GM12878 (cell line): ENCODE results near the gene PTAFR. TPM values are rescaled to one million over a fixed set of nuclear protein-coding genes. Genes with fewer than 3 reads are reported as not detected.
A peak's percentile ranks its signal among the peaks of the same experiment; 100 is the strongest.

Experiments
- ASH2L ChIP-seq: fragments of 300-600, 200-600 bp; sonication (generic); IDR thresholded peaks from 2 replicates; pipeline ENCODE4 v1.6.1; 2017; ENCODE audit warnings: low read depth, mild to moderate bottlenecking, borderline replicate concordance
- ATF7 ChIP-seq: fragments of 450-650 bp; IDR thresholded peaks from 2 replicates; pipeline ENCODE4 v1.6.1; 2016; ENCODE audit warnings: low read depth, mild to moderate bottlenecking
- CHD1 ChIP-seq: IDR thresholded peaks from 2 replicates; pipeline ENCODE4 v1.6.1; 2012; ENCODE audit warnings: low read depth, low read length, improper control_type of control experiment
- CHD2 ChIP-seq: IDR thresholded peaks from 2 replicates; pipeline ENCODE4 v1.6.1; 2011; ENCODE audit warnings: low read depth, low read length, improper control_type of control experiment, borderline replicate concordance
- CUX1 ChIP-seq: IDR thresholded peaks from 2 replicates; pipeline ENCODE4 v1.6.1; 2012; ENCODE audit warnings: improper control_type of control experiment, low read depth, low read length; ENCODE audit not compliant: insufficient replicate concordance
- DPF2 ChIP-seq: fragments of 450-650 bp; IDR thresholded peaks from 2 replicates; pipeline ENCODE4 v1.6.1; 2017; ENCODE audit warnings: mild to moderate bottlenecking
- EGR1 ChIP-seq, 2 experiments: IDR thresholded peaks; 1 replicate in 1 of 2; 2 replicates in 1 of 2; pipeline ENCODE4 v1.6.1; 2011 to 2012; ENCODE audit warnings: low read depth in 2 of 2, low read length in 2 of 2, borderline replicate concordance in 1 of 2, mild to moderate bottlenecking in 1 of 2, moderate library complexity in 1 of 2
- IRF3 ChIP-seq: fragments of 450-650 bp; IDR thresholded peaks from 2 replicates; pipeline ENCODE4 v1.6.1; 2014; ENCODE audit warnings: mild to moderate bottlenecking
- KLF5 ChIP-seq: fragments of 450-650 bp; IDR thresholded peaks from 2 replicates; pipeline ENCODE4 v1.6.1; 2014; ENCODE audit warnings: mild to moderate bottlenecking; ENCODE audit not compliant: partially characterized antibody
- MXI1 ChIP-seq: fragments of 150-350 bp; IDR thresholded peaks from 2 replicates; pipeline ENCODE4 v1.6.1; 2011; ENCODE audit warnings: low read depth, mild to moderate bottlenecking, inconsistent platforms, low read length, improper control_type of control experiment
- MYB ChIP-seq: fragments of 150-350 bp; IDR thresholded peaks from 2 replicates; pipeline ENCODE4 v1.6.1; 2014; ENCODE audit warnings: mild to moderate bottlenecking, low read depth, low read length, borderline replicate concordance
- NR2C1 ChIP-seq: fragments of 450-650 bp; IDR thresholded peaks from 2 replicates; pipeline ENCODE4 v1.6.1; 2017; ENCODE audit warnings: antibody characterized with exemption, mild to moderate bottlenecking, moderate library complexity
- NR2F1 ChIP-seq: fragments of 450-650 bp; conservative IDR thresholded peaks from 2 replicates; pipeline ENCODE4 v1.6.1; 2017; ENCODE audit warnings: mild to moderate bottlenecking
- SPI1 ChIP-seq: IDR thresholded peaks from 2 replicates; pipeline ENCODE4 v1.6.1; 2011; ENCODE audit warnings: low read depth, mild to moderate bottlenecking, low read length, moderate library complexity, borderline replicate concordance; ENCODE audit not compliant: insufficient read depth
- SREBF1 ChIP-seq: IDR thresholded peaks from 2 replicates; pipeline ENCODE4 v1.6.1; 2012; ENCODE audit warnings: mild to moderate bottlenecking, low read length
- SUPT20H ChIP-seq: IDR thresholded peaks from 2 replicates; pipeline ENCODE4 v1.6.1; 2011; ENCODE audit warnings: low read depth, mild to moderate bottlenecking, low read length, moderate library complexity, borderline replicate concordance; ENCODE audit not compliant: control insufficient read depth
- YY1 ChIP-seq: IDR thresholded peaks from 2 replicates; pipeline ENCODE4 v1.6.1; 2011; ENCODE audit warnings: low read depth, mild to moderate bottlenecking, low read length
- ZBED1 ChIP-seq: IDR thresholded peaks from 2 replicates; pipeline ENCODE4 v1.6.1; 2016; ENCODE audit warnings: borderline replicate concordance
- ZBTB11 ChIP-seq: fragments of 450-650 bp; formaldehyde crosslinking; IDR thresholded peaks from 2 replicates; pipeline ENCODE4 v1.5.0; 2022; ENCODE audit warnings: mild to moderate bottlenecking, missing genetic modification characterization
- ZNF207 ChIP-seq: fragments of 450-650 bp; IDR thresholded peaks from 2 replicates; pipeline ENCODE4 v1.6.1; 2014; ENCODE audit warnings: antibody characterized with exemption, mild to moderate bottlenecking, borderline replicate concordance
- polyA plus RNA-seq, 11 experiments: library from polyadenylated mRNA; depleted of rRNA in 4 of 11; unstranded in 6 of 11; stranded (reverse) in 5 of 11; fragments of >200 nt; fragmentation: Nextera tagmentation in 4 of 11; fragmentation: Illumina TruSeq in 1 of 11; extraction: Ambion mirVana in 4 of 11; extraction: Trizol in 1 of 11; gene quantifications; 1 replicate in 1 of 11; 2 replicates in 10 of 11; pipeline versions ENCODE4 v1.2.1 to v1.2.3, GENCODE V29; 2011 to 2016; ENCODE audit warnings: inconsistent platforms in 2 of 11, missing spikeins in 2 of 11, low read depth in 1 of 11
- total RNA-seq, 4 experiments: library from RNA; depleted of rRNA in 3 of 4; stranded (reverse); fragments of >200 nt in 3 of 4; fragmentation: Illumina TruSeq in 1 of 4; extraction: Trizol in 1 of 4; gene quantifications; 2 replicates each; pipeline versions ENCODE4 v1.2.1 to v1.2.3, GENCODE V29; 2013 to 2021

The PTAFR gene
- total and polyA plus RNA-seq, 10 of the 15 experiments (the other 5 are each of a cell fraction or from before 2014, with no cell fraction given): 17.5 to 251 (median 27.7) TPM

- TF ChIP-seq CUX1: peak; percentile 99
- TF ChIP-seq ZNF207: no peak
- TF ChIP-seq NR2F1: 0 out of 2 replicates have a peak, but pooled peaks have one; percentile 8
- TF ChIP-seq NR2C1: no peak
- TF ChIP-seq DPF2: peak; percentile 73
- TF ChIP-seq MYB: no peak
- TF ChIP-seq MXI1: no peak
- TF ChIP-seq SUPT20H: no peak
- no peak for TF ChIP-seq SREBF1
- peak; percentile 31 for TF ChIP-seq ATF7
- no peak for TF ChIP-seq ZBTB11 (CRISPR knock-in tag)
- no peak for TF ChIP-seq ZBED1
- TF ChIP-seq CHD1: no peak
- no peak for TF ChIP-seq IRF3
- TF ChIP-seq EGR1 (IDR thresholded peaks at IDR 0.05; ENCODE audit: borderline replicate concordance in 1 of 2, low read depth in 2 of 2, low read length in 2 of 2): no peak
- TF ChIP-seq SPI1: peak; percentile 99
- TF ChIP-seq CHD2: no peak
- TF ChIP-seq YY1: no peak
- no peak for TF ChIP-seq ASH2L
- no peak for TF ChIP-seq KLF5
Measured at GRCh38 chr1:28127617-28128257, 48.8 kb downstream of the PTAFR start (continued).
